DND-41 (cell line): ENCODE measurements around the gene FRY.

Experiments
- ATAC-seq: fragments of 200-7000 bp; cut with Tn5 transposase; 3 replicates; pipeline ENCODE4 v1.9.1; 2021; ENCODE audit warnings: low read depth; ENCODE audit not compliant: insufficient read depth
- DNase-seq: peaks from one replicate; pipeline ENCODE4 v3.0.0-alpha.2; 2020
- H2AFZ ChIP-seq: 2 replicates; pipeline ENCODE4 v1.6.0; 2012; ENCODE audit warnings: low read depth, low read length
- H3K27ac ChIP-seq: 2 replicates; pipeline ENCODE4 v1.5.1; 2012; ENCODE audit warnings: low read length, inconsistent platforms
- H3K27me3 ChIP-seq: fragments of 200-600 bp; sonication (generic); 2 replicates; pipeline ENCODE4 v1.6.0; 2012; ENCODE audit warnings: low read length, mild to moderate bottlenecking, inconsistent platforms; ENCODE audit not compliant: insufficient read depth, poor library complexity
- H3K36me3 ChIP-seq: 2 replicates; pipeline ENCODE4 v1.5.1; 2012; ENCODE audit warnings: low read length, inconsistent platforms; ENCODE audit not compliant: insufficient read depth
- H3K4me1 ChIP-seq: 2 replicates; pipeline ENCODE4 v1.5.1; 2012; ENCODE audit warnings: mild to moderate bottlenecking, low read length; ENCODE audit not compliant: insufficient read depth
- H3K4me2 ChIP-seq: 2 replicates; pipeline ENCODE4 v1.6.0; 2012; ENCODE audit warnings: mild to moderate bottlenecking, moderate library complexity, low read length, inconsistent platforms; ENCODE audit not compliant: insufficient read depth
- H3K4me3 ChIP-seq, 2 experiments: fragments of 200-600 bp in 1 of 2; shearing (Covaris generic) in 1 of 2; 2 replicates each; pipeline ENCODE4 v1.5.1; 2012 to 2016; ENCODE audit warnings: inconsistent platforms in 2 of 2, low read length in 2 of 2, mild to moderate bottlenecking in 2 of 2, low read depth in 1 of 2, moderate library complexity in 1 of 2
- H3K79me2 ChIP-seq: 2 replicates; pipeline ENCODE4 v1.6.0; 2012; ENCODE audit warnings: low read length, inconsistent platforms; ENCODE audit not compliant: insufficient read depth
- H3K9ac ChIP-seq: 2 replicates; pipeline ENCODE4 v1.6.0; 2012; ENCODE audit warnings: low read depth, mild to moderate bottlenecking, inconsistent platforms, low read length, moderate library complexity
- H3K9me3 ChIP-seq: 2 replicates; pipeline ENCODE4 v1.5.1; 2012; ENCODE audit warnings: low read length, moderate library complexity, mild to moderate bottlenecking, inconsistent platforms; ENCODE audit not compliant: insufficient read depth, severe bottlenecking
- H4K20me1 ChIP-seq: 2 replicates; pipeline ENCODE4 v1.6.0; 2012; ENCODE audit warnings: low read length; ENCODE audit not compliant: insufficient read depth
- EZH2 ChIP-seq: IDR thresholded peaks from 3 replicates; pipeline ENCODE4 v1.6.1; 2012; ENCODE audit warnings: borderline replicate concordance, low read depth, mild to moderate bottlenecking, moderate library complexity, low read length, inconsistent platforms; ENCODE audit not compliant: severe bottlenecking
- TF ChIP-seq, protein P1 (sequence below): IDR thresholded peaks from 2 replicates; pipeline ENCODE4 v1.5.1; 2012; ENCODE audit warnings: borderline replicate concordance, low read length, moderate library complexity, mild to moderate bottlenecking; ENCODE audit not compliant: poor library complexity, severe bottlenecking; ENCODE audit errors: extremely low read depth

FRY gene

DNA sequence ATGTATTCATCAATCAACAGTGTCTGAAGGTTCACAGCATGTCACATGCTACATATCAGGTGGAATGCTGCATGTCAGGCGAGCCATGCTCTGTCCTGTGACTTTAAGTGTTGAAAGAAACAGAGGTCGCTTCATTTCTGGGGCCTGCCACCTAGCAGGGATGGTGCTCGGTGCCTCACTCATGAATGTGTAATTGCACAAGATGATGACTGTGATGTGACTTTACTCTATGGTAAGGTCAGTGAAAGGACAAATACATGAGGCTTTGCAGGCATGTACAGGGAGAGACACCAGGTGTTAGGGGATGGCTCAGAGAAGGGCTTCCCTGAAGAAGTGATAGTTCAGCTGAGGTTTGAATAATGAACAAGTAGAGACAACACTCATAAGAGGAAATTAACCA lies 66.7 kb downstream of the FRY start:
- DNase-seq (no peak), ATAC-seq (no peak)
- Histone ChIP-seq H2AFZ (no peak overlapping the region), H3K36me3 (no peaks in the 10 kb centered on the region), H3K27me3 (no peaks in the 10 kb centered on the region), H3K4me1 (no peaks in the 10 kb centered on the region), H3K9me3 (no peaks in the 10 kb centered on the region), H3K9ac (no peak overlapping the region), H3K27ac (no peak overlapping the region), H3K4me2 (no peak overlapping the region), H3K79me2 (no peaks in the 10 kb centered on the region), H3K4me3 (no peak overlapping the region), H4K20me1 (no peaks in the 10 kb centered on the region)
- TF ChIP-seq, protein P1, sequence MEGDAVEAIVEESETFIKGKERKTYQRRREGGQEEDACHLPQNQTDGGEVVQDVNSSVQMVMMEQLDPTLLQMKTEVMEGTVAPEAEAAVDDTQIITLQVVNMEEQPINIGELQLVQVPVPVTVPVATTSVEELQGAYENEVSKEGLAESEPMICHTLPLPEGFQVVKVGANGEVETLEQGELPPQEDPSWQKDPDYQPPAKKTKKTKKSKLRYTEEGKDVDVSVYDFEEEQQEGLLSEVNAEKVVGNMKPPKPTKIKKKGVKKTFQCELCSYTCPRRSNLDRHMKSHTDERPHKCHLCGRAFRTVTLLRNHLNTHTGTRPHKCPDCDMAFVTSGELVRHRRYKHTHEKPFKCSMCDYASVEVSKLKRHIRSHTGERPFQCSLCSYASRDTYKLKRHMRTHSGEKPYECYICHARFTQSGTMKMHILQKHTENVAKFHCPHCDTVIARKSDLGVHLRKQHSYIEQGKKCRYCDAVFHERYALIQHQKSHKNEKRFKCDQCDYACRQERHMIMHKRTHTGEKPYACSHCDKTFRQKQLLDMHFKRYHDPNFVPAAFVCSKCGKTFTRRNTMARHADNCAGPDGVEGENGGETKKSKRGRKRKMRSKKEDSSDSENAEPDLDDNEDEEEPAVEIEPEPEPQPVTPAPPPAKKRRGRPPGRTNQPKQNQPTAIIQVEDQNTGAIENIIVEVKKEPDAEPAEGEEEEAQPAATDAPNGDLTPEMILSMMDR, result no peak
- no peak for TF ChIP-seq EZH2

DNA sequence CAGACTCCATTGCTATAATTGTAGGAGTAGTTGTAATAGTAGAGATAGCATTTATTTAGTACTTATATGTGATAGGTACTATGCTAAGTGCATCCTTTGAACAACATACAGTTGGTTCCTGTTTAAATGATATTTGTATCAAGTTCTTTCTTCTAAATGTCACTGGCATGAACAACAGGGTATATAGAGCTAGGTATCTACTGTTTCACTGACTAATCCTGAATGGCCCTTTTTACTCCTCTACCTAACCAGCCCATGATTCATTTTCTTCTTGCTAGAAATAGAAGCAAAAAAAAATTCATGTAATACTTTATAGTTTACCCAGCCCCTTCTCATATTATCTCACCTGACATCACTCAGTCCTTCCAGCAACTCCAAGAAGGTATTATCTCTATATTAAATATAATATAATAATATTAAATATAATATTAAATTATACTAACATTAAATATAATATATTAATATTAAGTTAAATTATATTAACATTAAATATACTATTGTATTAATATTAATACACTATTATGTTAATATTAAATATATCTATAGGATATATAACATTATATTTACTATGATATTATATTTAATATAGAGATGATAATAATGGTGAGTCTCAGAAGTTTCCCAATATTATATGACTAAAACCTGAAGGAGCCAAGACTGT lies 74.2 kb downstream of the FRY start:
- ATAC-seq, result no peak
- Histone ChIP-seq H4K20me1 (no peaks in the 10 kb centered on the region), H3K79me2 (no peaks in the 10 kb centered on the region), H3K4me3 (no peak overlapping the region), H3K9ac (no peak overlapping the region), H2AFZ (no peak overlapping the region), H3K27ac (no peak overlapping the region), H3K27me3 (peaks cover 7% of the 10 kb centered on the region), H3K4me2 (no peak overlapping the region), H3K36me3 (no peaks in the 10 kb centered on the region), H3K4me1 (no peaks in the 10 kb centered on the region), H3K9me3 (no peaks in the 10 kb centered on the region)
- no peak for DNase-seq
- TF ChIP-seq, protein P1, result no peak

GRCh38 chr13:32107474-32107873 lies 75.9 kb downstream of the FRY start:
- H3K79me2 ChIP-seq, result no peaks in the 10 kb centered on the region
- no peaks in the 10 kb centered on the region for H3K36me3 ChIP-seq
- H3K27ac ChIP-seq, result no peak overlapping the region
- no peak overlapping the region for H3K9ac ChIP-seq
- H3K4me1 ChIP-seq, result no peaks in the 10 kb centered on the region
- no peak overlapping the region for H3K4me2 ChIP-seq
- ATAC-seq, result no peak
- H3K4me3 ChIP-seq, result no peak overlapping the region
- no peaks in the 10 kb centered on the region for H4K20me1 ChIP-seq
- TF ChIP-seq, protein P1, result no peak
- no peak for TF ChIP-seq EZH2
- DNase-seq, result no peak
- no peaks in the 10 kb centered on the region for H3K9me3 ChIP-seq
- H3K27me3 ChIP-seq, result peaks cover 7% of the 10 kb centered on the region
- H2AFZ ChIP-seq, result no peak overlapping the region

GRCh38 chr13:32107973-32108372 lies 76.4 kb downstream of the FRY start:
- Histone ChIP-seq H3K4me1 (no peaks in the 10 kb centered on the region), H3K9me3 (no peaks in the 10 kb centered on the region), H3K36me3 (no peaks in the 10 kb centered on the region), H3K27ac (no peak overlapping the region), H4K20me1 (no peaks in the 10 kb centered on the region), H3K4me2 (no peak overlapping the region), H3K79me2 (no peaks in the 10 kb centered on the region), H2AFZ (no peak overlapping the region), H3K4me3 (no peak overlapping the region), H3K9ac (no peak overlapping the region), H3K27me3 (peaks cover 7% of the 10 kb centered on the region)
- DNase-seq, result no peak
- TF ChIP-seq EZH2, result no peak
- TF ChIP-seq, protein P1, result no peak
- ATAC-seq, result no peak
